ENCODE measurements around the gene TH. TPM values are rescaled to one million over a fixed set of nuclear protein-coding genes. Genes with fewer than 3 reads are reported as not detected.

TH gene
- total RNA-seq (2014; rRNA removed; shearing (Covaris generic)), result not detected in 2 replicates
- polyA plus RNA-seq (2014; cell fraction: nucleus; rRNA removed), result not detected in 2 replicates

GRCh38 chr11:2171591-2172003 is at the start of gene TH:
Gene TH, minus strand, starts transcription at chr11:2171815. Its CDS starts 29 bp downstream, at chr11:2171786.
- no peak for DNase-seq (ENCODE audit: extremely low read depth, low read depth)

- no peak for DNase-seq (ENCODE audit: extremely low read depth, low read depth)
Observed at GRCh38 chr11:2221024-2221423, 49.4 kb upstream of the TH start.

- DNase-seq (ENCODE audit: extremely low read depth, low read depth), result no peak
Observed at GRCh38 chr11:2220173-2220771, 48.7 kb upstream of the TH start.

GRCh38 chr11:2219318-2220017 is 47.9 kb upstream of the TH start:
- DNase-seq (ENCODE audit: extremely low read depth, low read depth), result no peak

GRCh38 chr11:2218031-2218633 is 46.5 kb upstream of the TH start:
- no peak for DNase-seq (ENCODE audit: extremely low read depth, low read depth)

- DNase-seq (ENCODE audit: extremely low read depth, low read depth), result no peak
Observed at GRCh38 chr11:2217211-2218030, 45.8 kb upstream of the TH start.

GRCh38 chr11:2216400-2217064 is 44.9 kb upstream of the TH start:
- no peak for DNase-seq (ENCODE audit: extremely low read depth, low read depth)

- DNase-seq (ENCODE audit: extremely low read depth, low read depth), result no peak
Observed at GRCh38 chr11:2215561-2216399, 44.2 kb upstream of the TH start.

GRCh38 chr11:2215230-2215560 is 43.6 kb upstream of the TH start:
- DNase-seq (ENCODE audit: extremely low read depth, low read depth), result no peak

GRCh38 chr11:2214527-2215229 is 43.1 kb upstream of the TH start:
- DNase-seq (ENCODE audit: extremely low read depth, low read depth), result no peak

GRCh38 chr11:2213890-2214526 is 42.4 kb upstream of the TH start:
- DNase-seq (ENCODE audit: extremely low read depth, low read depth), result no peak

- DNase-seq (ENCODE audit: extremely low read depth, low read depth), result no peak
Observed at GRCh38 chr11:2213384-2213842, 41.8 kb upstream of the TH start.

GRCh38 chr11:2212411-2213251 is 41.0 kb upstream of the TH start:
- no peak for DNase-seq (ENCODE audit: extremely low read depth, low read depth)

GRCh38 chr11:2211113-2211971 is 39.7 kb upstream of the TH start:
- no peak for DNase-seq (ENCODE audit: extremely low read depth, low read depth)

- no peak for DNase-seq (ENCODE audit: extremely low read depth, low read depth)
Observed at GRCh38 chr11:2210366-2211112, 38.9 kb upstream of the TH start.

- no peak for DNase-seq (ENCODE audit: extremely low read depth, low read depth)
Observed at GRCh38 chr11:2209900-2210321, 38.3 kb upstream of the TH start.
